SIG-M5 treated with dmso at 0.1 percent for 504 hours (cell line): ENCODE measurements around the gene MRPL10.

ENCODE experiments used
- DNase-seq: peaks from one replicate; lab custom pipeline; 2025; ENCODE audit not compliant: unreplicated experiment; lab: John Stamatoyannopoulos, UW

The MRPL10 gene

GRCh38 chr17:47860386-47860785 lies 29.0 kb upstream of the MRPL10 start:
- DNase-seq, result no peak

GRCh38 chr17:47857551-47858455 lies 26.5 kb upstream of the MRPL10 start:
- peak; percentile 33 for DNase-seq

- DNase-seq, result no peak
Measured at GRCh38 chr17:47856830-47857229, 25.5 kb upstream of the MRPL10 start.

- no peak for DNase-seq
Measured at GRCh38 chr17:47855737-47856136, 24.4 kb upstream of the MRPL10 start.

GRCh38 chr17:47853616-47854015 lies 22.3 kb upstream of the MRPL10 start:
- no peak for DNase-seq

GRCh38 chr17:47852113-47852949 lies 21.0 kb upstream of the MRPL10 start:
- no peak for DNase-seq

- no peak for DNase-seq
Measured at GRCh38 chr17:47851764-47852112, 20.4 kb upstream of the MRPL10 start.

- DNase-seq, result peak; percentile 72
Measured at GRCh38 chr17:47850692-47851573, 19.6 kb upstream of the MRPL10 start, which contains the start of gene SP6. Gene SP6 (minus strand): TSS chr17:47851163. CDS start chr17:47848429, 2,734 bp downstream.

- DNase-seq, result no peak
Measured at GRCh38 chr17:47850373-47850691, 19.0 kb upstream of the MRPL10 start.

- DNase-seq, result no peak
Measured at GRCh38 chr17:47848198-47848513, 16.8 kb upstream of the MRPL10 start.

GRCh38 chr17:47847341-47848197 lies 16.2 kb upstream of the MRPL10 start:
- DNase-seq, result no peak

- DNase-seq, result no peak
Measured at GRCh38 chr17:47846716-47847340, 15.5 kb upstream of the MRPL10 start.

GRCh38 chr17:47845716-47846075 lies 14.4 kb upstream of the MRPL10 start:
- DNase-seq, result no peak

GRCh38 chr17:47844814-47845715 lies 13.7 kb upstream of the MRPL10 start:
- DNase-seq, result peak; percentile 38

GRCh38 chr17:47844227-47844626 lies 12.9 kb upstream of the MRPL10 start:
- no peak for DNase-seq

- DNase-seq, result no peak
Measured at GRCh38 chr17:47843391-47843730, 12.0 kb upstream of the MRPL10 start.

- no peak for DNase-seq
Measured at GRCh38 chr17:47841488-47842291, 10.3 kb upstream of the MRPL10 start.

- DNase-seq, result peak; percentile 84
Measured at GRCh38 chr17:47840742-47841487, 9.6 kb upstream of the MRPL10 start, which contains the start of gene SCRN2. Gene SCRN2 (minus strand): TSS chr17:47841273. CDS start chr17:47840843, 430 bp downstream.
